Stimulated activated CD4-positive, alpha-beta T cell treated with anti-CD3 and anti-CD28 coated beads, TNF-alpha, amount 100 ng/mL, for 4 hours (primary cell): ENCODE measurements around the gene SYT14.
"Not testable (repeated sequence)": the region's sequence is repeated elsewhere in the genome, so short reads cannot be mapped to it uniquely, and the experiment has no call there.

Experiments
- DNase-seq, 3 experiments: peaks; one replicate each; pipeline ENCODE4 v3.0.0-alpha.2; 2020; ENCODE audit warnings: low read depth in 3 of 3

SYT14 gene

GRCh38 chr1:209937996-209938959, at the start of gene SYT14:
Gene SYT14 (plus strand): TSS chr1:209938217. CDS start chr1:209938265, 48 bp downstream.
- DNase-seq: no peak

- not testable (repeated sequence) for DNase-seq
Measured at GRCh38 chr1:209888291-209889076, 49.5 kb upstream of the SYT14 start.

GRCh38 chr1:209889077-209889418, 49.0 kb upstream of the SYT14 start:
- no peak for DNase-seq

- no peak for DNase-seq
Measured at GRCh38 chr1:209890641-209891330, 47.2 kb upstream of the SYT14 start.

- no peak for DNase-seq
Measured at GRCh38 chr1:209893751-209894150, 44.3 kb upstream of the SYT14 start.

DNA sequence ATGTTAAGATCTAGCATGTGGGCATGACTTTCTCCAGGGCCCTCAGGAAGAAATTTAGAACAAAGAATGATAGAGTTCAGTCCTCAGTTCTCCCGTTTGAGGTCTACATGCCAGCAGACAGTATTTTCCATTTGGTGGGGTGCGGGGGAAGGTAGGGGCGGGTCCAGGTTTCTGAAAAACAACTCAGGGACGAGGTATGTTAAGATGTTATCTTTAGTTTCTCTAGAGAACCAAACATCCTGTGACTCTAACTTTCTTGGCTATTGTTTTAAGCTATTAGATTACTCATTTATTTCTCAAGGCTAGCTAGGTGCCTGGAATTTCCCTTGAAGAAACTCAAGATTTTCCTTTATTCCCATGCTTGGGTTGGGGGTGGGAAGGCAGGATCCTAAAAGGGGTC, 42.3 kb upstream of the SYT14 start:
- no peak for DNase-seq

GRCh38 chr1:209896346-209896745, 41.7 kb upstream of the SYT14 start:
- no peak for DNase-seq

DNA sequence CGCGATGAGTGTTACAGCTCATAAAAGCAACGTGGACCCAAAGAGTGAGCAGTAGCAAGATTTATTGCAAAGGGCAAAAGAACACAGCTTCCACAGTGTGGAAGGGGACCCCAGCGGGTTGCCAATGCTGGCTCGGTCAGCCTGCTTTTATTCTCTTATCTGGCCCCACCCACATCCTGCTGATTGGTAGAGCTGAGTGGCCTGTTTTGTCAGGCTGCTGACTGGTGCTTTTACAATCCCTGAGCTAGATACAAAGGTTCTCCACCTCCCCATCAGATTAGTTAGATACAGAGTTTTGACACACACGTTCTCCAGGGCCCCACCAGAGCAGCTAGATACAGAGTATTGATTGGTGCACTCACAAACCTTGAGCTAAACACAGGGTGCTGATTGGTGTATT, 39.7 kb upstream of the SYT14 start:
- DNase-seq: not testable (repeated sequence)

GRCh38 chr1:209898851-209899250, 39.2 kb upstream of the SYT14 start:
- not testable (repeated sequence) for DNase-seq

- DNase-seq: no peak
Measured at GRCh38 chr1:209899948-209900347, 38.1 kb upstream of the SYT14 start.

DNA sequence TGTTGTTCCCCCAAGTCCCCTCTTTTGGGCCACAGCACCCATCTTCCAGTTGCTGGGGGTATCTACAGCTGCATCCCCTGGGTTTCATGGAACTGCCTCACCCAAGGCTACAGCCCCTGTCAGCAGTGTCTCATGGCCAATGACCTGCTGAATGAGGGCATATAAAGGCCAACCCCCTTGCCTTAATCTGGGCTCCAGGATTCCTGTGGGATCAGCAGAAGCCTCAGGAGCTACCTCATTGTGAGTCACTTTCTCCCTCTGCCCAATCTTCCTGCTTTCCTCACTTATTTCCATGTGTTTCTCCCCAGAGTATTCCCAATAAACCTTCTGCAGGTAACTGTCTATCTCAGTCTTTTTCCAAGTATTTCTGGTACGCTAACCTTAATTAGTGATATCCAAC, 37.3 kb upstream of the SYT14 start:
- no peak for DNase-seq

DNA sequence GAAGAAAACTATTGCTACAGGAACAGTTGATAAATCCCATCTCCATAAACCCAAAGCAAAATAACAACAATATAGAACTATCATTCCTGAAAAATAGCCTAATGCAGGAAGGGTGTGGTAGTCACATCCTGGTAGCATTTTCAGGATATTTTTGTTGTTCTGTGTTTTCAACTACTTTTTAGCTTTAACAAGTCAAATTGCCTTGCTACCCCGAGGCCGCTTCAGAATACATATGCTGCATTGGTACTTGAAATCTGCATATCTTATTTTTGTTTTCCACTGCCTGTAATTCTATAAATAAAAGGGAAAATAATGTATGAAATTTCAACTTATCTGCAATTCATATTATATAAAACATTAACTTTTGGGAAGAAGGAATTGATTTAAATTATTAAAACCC, 36.8 kb upstream of the SYT14 start:
- DNase-seq: no peak

GRCh38 chr1:209904774-209905173, 33.2 kb upstream of the SYT14 start:
- not testable (repeated sequence) for DNase-seq

- no peak for DNase-seq
Measured at GRCh38 chr1:209911746-209912145, 26.3 kb upstream of the SYT14 start.

GRCh38 chr1:209912306-209912705, 25.7 kb upstream of the SYT14 start:
- DNase-seq: no peak

DNA sequence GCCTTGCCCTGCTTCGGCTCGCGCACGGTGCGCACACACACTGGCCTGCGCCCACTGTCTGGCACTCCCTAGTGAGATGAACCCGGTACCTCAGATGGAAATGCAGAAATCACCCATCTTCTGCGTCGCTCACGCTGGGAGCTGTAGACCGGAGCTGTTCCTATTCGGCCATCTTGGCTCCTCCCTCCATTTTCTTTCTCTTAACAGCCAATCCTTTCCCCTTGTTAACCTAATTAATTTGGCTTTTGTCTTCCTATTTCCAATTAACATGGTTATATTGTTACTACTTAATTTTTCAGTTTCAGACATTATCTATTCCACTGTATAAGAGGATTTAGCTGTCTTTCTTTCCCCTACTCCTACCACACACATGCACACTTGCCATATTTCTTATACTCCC, 18.4 kb upstream of the SYT14 start:
- DNase-seq: not testable (repeated sequence)

GRCh38 chr1:209920844-209921243, 17.2 kb upstream of the SYT14 start:
- no peak for DNase-seq

DNA sequence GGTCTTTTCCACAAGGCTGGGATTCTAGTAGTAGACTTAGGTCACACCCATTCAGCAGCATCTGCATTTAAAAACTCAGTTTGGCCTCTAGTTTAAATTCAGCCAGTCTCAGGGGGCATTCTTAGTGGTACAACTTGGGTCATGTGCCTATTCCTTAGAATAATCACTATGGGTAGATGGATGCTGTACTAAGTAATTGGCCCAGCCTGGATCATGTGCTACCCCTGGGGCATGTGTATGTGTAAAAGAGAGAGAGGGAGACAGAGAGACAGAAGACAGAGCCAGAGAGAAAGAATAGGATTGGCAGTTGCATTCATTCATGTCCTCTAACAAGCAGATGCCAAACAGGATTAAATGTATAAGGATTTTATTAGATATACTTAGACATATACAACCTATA, 13.6 kb upstream of the SYT14 start:
- no peak for DNase-seq

- DNase-seq: no peak
Measured at GRCh38 chr1:209926045-209926444, 12.0 kb upstream of the SYT14 start.

DNA sequence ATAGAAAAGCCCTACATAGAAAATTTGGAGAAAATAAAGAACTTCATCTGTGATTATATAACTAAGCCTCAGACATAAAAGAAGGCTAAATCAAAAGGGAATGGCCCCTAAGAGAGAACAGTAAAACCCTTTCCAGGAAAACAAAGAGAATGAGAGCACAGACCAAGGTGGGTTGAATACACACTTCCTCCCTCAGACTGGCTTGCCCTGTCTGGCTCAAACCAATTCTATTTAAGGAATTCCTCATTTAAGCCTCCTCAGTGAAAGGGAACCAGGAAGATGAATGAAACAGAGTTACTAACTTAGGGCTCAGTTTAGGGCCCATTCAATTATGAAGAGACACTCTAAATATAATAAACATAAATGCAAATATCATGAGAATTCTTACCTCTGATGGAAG, 10.6 kb upstream of the SYT14 start:
- no peak for DNase-seq

DNA sequence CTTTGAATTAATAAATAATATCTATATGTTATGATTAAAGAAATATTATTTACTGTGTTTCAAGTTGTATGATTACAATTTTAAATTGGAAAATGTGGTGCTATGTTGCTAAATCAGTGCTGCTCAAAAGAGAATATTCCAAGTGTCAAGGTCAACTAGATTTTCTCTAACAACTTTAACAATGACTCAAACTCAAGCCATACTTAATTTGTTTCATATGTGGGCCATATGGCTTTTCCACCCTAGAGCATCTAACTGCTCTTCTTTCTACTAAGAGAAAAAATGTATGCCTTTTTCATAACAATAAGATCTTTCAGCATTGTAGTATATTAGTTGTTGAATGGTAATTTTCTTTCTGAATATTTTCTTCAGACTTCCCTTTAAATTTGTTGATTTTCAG, 8.3 kb upstream of the SYT14 start:
- DNase-seq: no peak

GRCh38 chr1:209931141-209931540, 6.9 kb upstream of the SYT14 start:
- DNase-seq: no peak
